Neuron (in vitro differentiated cells): Measurements from ENCODE around the gene FXN.
"Not testable (repeated sequence)": the region's sequence is repeated elsewhere in the genome, so short reads cannot be mapped to it uniquely, and the experiment has no call there.

ENCODE experiments used
- H2AFZ ChIP-seq: one replicate; pipeline ENCODE4 v1.6.1; 2013; ENCODE audit warnings: low read depth, mild to moderate bottlenecking, inconsistent platforms, low read length, moderate library complexity
- H3K27me3 ChIP-seq: one replicate; pipeline ENCODE4 v1.6.1; 2013; ENCODE audit warnings: low read length; ENCODE audit not compliant: insufficient read depth
- H3K36me3 ChIP-seq: one replicate; pipeline ENCODE4 v1.6.1; 2013; ENCODE audit warnings: low read length; ENCODE audit not compliant: insufficient read depth
- H3K4me1 ChIP-seq: one replicate; pipeline ENCODE4 v1.6.1; 2013; ENCODE audit warnings: low read length; ENCODE audit not compliant: insufficient read depth
- H3K4me3 ChIP-seq: 2 replicates; pipeline ENCODE4 v1.5.1; 2013; ENCODE audit warnings: mild to moderate bottlenecking, low read length, moderate library complexity
- H3K9me3 ChIP-seq: one replicate; pipeline ENCODE4 v1.6.1; 2013; ENCODE audit warnings: low read length

FXN gene

GRCh38 chr9:69103348-69103996 lies 67.9 kb downstream of the FXN start:
- not testable (repeated sequence) for H2AFZ ChIP-seq, H3K36me3 ChIP-seq, H3K9me3 ChIP-seq, H3K4me3 ChIP-seq, H3K27me3 ChIP-seq, H3K4me1 ChIP-seq

DNA sequence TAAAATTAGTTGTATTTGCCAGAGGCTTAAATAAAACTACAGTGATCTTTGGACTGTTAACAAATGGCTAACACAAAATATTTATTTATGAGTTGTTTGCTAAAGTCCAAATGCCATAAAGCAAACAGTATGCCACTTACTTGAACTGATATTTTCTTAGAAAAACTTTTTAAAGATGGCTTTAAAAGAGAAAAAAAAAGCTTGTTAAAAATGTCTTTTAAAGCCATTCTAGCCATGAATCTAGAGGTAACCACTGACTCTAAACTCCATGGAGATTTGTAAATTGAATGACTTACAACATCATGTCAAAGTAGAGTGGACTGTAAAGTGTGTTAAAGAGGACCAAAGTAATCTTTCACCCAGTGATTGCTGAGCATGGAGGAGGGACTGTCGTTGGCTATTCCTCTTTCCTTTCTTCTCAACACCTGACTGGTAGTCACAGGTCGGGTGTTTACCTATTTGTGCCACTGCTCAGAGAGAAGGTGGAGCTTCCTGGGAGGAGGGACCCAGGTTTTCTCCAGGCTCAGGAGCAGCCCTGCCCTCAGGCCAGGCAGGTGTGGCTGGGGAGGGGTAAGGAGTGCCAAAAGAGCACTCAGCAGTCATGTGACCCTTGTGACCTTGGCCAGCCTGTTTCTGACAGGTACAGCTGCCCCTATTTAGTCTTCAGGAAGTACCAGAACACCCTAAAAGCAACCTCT lies 69.4 kb downstream of the FXN start:
- Histone ChIP-seq H2AFZ (no peak overlapping the region), H3K9me3 (no peaks in the 10 kb centered on the region), H3K4me3 (no peak overlapping the region), H3K36me3 (no peaks in the 10 kb centered on the region), H3K27me3 (no peaks in the 10 kb centered on the region), H3K4me1 (no peaks in the 10 kb centered on the region)

DNA sequence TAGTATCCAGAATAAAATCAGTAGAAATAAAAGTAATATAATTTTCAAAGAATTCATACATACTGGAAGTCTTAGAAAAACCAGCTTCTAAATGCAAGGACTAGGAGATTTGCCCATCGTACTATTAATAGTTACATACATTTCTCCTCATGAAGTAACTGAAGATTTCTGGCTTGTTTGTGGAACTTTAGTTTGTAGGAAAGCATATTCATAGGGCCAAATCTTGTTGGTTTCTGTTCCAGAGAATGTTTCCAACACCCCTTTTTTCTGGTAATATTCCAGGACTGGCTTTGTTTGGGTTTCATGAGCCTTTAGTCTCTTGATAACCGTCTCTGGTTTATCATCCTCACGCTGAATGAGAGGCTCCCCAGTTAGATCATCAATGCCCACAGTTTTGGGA lies 72.2 kb downstream of the FXN start:
- Histone ChIP-seq H3K4me1 (no peaks in the 10 kb centered on the region), H3K27me3 (no peaks in the 10 kb centered on the region), H3K9me3 (no peaks in the 10 kb centered on the region), H2AFZ (no peak overlapping the region), H3K36me3 (no peaks in the 10 kb centered on the region), H3K4me3 (no peak overlapping the region)

GRCh38 chr9:69108706-69109105 lies 73.2 kb downstream of the FXN start:
- not testable (repeated sequence) for H2AFZ ChIP-seq, H3K27me3 ChIP-seq, H3K36me3 ChIP-seq, H3K9me3 ChIP-seq, H3K4me1 ChIP-seq, H3K4me3 ChIP-seq

- Histone ChIP-seq H2AFZ (no peak overlapping the region), H3K27me3 (no peaks in the 10 kb centered on the region), H3K36me3 (no peaks in the 10 kb centered on the region)
These were observed 73.6 kb downstream of the FXN start for GRCh38 chr9:69109152-69109551.

DNA sequence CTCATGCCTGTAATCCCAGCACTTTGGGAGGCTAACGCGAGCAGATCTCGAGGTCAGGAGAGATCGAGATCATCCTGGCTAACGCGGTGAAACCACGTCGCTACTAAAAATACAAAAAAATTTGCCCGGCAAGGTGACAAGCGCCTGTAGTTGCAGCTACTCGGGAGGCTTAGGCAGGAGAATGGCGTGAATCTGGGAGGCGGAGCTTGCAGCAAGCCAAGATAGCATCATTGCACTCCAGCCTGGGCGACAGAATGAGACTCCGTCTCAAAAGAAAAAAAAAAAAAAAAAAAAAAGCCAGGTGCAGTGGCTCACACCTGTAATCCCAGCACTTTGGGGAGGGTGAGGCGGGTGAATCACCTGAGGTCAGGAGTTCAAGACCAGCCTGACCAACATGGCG lies 77.1 kb downstream of the FXN start:
- H3K9me3 ChIP-seq, H3K27me3 ChIP-seq, H3K36me3 ChIP-seq, H3K4me1 ChIP-seq, H3K4me3 ChIP-seq, H2AFZ ChIP-seq: not testable (repeated sequence)

More at GRCh38 chr9:69109152-69109551, 73.6 kb downstream of the FXN start:
- Histone ChIP-seq H3K4me1 (no peaks in the 10 kb centered on the region), H3K9me3 (no peaks in the 10 kb centered on the region), H3K4me3 (no peak overlapping the region)

DNA sequence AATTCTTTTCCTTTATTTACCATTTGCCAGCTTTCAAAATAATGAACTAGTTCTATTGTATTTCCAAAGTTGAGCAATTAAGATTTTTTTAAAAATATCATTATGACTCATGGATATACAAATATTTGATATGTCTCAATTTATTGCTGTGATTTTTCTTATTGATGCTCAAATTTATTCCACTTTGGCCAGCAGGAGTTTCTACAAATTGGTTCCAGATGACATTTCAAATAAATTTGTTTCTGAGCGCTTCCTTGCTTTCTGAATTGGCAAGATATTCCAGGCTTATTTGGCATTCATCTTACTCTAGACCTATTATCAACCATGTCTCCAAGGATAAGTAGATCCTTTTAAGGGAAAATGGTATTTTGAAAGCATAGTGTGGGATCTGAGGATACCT lies 80.1 kb downstream of the FXN start:
- peaks cover 4% of the 10 kb centered on the region for H3K4me1 ChIP-seq
- H3K27me3 ChIP-seq: no peaks in the 10 kb centered on the region

DNA sequence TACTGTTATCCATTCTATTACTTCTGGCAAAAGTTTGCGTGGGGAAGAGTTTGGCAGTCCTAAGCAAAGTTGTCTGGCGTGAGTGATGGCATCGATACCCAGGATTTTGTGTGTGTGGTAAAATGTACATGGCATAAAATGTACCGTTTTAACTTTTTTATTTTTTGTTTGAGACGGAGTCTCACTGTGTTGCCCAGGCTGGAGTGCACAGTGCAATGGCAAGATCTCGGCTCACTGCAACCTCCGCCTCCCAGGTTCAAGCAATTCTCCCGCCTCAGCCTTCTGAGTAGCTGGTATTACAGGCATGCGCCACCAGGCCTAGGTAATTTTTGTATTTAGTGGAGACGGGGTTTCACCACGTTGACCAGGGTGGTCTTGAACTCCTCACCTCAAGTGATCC lies 83.1 kb downstream of the FXN start:
- Histone ChIP-seq H2AFZ (no peak overlapping the region), H3K9me3 (no peaks in the 10 kb centered on the region), H3K4me1 (peaks cover 14% of the 10 kb centered on the region), H3K27me3 (no peaks in the 10 kb centered on the region), H3K36me3 (no peaks in the 10 kb centered on the region), H3K4me3 (no peak overlapping the region)

More for the DNA sequence above, 80.1 kb downstream of the FXN start:
- Histone ChIP-seq H3K9me3 (no peaks in the 10 kb centered on the region), H3K4me3 (no peak overlapping the region), H3K36me3 (no peaks in the 10 kb centered on the region), H2AFZ (no peak overlapping the region)

DNA sequence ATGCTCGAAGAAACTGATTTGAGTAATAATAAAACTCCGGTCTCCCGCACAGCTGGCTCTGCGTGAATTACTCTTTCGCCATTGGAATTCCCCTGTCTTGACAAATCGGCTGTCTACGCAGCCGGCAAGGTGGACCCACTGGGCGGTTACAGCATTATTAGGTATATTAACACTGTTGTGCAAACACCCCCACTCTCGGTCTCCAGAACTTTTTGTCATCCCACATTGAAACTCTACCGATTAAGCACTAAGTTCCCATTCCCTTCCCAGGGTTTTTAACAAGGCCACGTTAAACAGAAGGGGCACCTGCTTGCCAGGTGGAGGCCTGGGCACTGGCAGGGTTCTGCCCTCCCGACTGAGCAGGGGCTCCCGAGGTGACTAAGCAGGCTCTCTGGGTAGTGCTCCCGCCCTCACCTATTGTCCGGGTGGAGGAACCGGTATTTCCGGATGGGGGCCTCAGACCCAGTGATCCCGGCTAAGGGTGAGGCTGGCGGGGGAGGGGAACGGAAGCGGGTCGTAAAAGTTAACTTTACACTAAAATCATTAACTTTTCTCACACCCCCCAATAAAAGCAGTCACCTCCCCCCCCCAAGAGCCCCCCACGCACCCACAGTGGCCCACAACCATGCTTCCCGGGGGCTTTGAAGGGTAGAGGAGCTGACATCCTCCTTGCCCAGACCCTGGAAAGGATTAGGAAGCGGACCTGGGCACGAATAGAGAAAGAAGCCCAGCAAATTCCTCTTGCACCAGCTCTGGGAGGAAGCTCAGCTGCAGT lies 85.0 kb downstream of the FXN start:
- Histone ChIP-seq H3K4me3 (peak overlapping the region; percentile 65), H3K4me1 (peaks cover 14% of the 10 kb centered on the region), H3K9me3 (no peaks in the 10 kb centered on the region), H2AFZ (peak overlapping the region; percentile 94), H3K36me3 (no peaks in the 10 kb centered on the region), H3K27me3 (no peaks in the 10 kb centered on the region)

DNA sequence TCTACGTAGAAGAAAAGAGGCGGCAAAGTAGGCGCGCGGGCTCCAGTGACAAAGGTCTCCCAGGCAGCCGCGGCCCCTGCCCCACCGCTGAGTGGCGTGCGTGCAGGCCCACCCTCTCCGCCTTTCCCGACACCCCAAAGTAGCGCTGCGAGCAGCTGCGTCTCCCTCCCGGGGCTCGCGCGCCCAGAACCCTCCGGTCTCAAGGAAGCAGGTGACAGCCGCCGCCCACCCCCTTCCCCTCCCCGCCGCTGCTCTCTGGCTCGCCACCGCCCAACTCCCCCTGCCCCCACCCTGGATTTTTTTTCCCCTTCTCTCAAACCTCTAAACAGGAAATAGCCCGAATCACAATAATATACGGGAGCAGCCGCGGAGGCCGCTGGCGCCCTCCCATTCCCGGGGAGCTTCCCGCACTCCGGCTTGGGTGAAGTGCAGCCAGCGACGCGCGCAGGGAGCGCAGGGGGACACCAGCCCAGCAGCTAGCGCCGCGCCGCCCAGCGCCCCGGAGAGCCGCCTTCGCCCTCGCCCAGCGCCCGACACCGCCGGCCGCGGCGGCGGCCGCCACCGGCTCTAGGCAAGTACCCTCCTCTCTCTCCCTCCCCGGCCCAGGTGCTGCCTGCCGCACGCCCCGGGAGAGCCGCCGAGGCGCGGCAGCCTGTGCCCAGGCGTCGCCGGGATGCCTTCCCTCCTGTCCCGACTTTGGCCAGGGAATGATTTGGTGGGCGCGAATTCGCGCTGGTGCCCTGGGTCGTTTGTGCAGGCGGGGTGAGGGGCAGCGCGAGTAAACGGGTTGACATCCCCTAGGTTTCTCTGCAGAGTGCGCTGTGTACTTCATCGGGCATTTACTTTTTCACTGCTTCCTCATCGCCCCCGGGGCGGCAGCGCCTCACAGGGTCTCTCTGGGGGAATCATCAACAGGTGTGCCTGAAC lies 85.9 kb downstream of the FXN start:
- no peaks in the 10 kb centered on the region for H3K27me3 ChIP-seq
- no peaks in the 10 kb centered on the region for H3K36me3 ChIP-seq
- no peaks in the 10 kb centered on the region for H3K9me3 ChIP-seq
- peaks cover 14% of the 10 kb centered on the region for H3K4me1 ChIP-seq
- peak overlapping the region; percentile 65 for H3K4me3 ChIP-seq
- peak overlapping the region; percentile 94 for H2AFZ ChIP-seq

GRCh38 chr9:69122082-69122548 lies 86.6 kb downstream of the FXN start:
- peaks cover 14% of the 10 kb centered on the region for H3K4me1 ChIP-seq
- H3K4me3 ChIP-seq: peak overlapping the region; percentile 65
- H3K36me3 ChIP-seq: no peaks in the 10 kb centered on the region
- no peaks in the 10 kb centered on the region for H3K9me3 ChIP-seq
- H3K27me3 ChIP-seq: no peaks in the 10 kb centered on the region
- peak overlapping the region; percentile 94 for H2AFZ ChIP-seq

GRCh38 chr9:69122549-69123141 lies 87.1 kb downstream of the FXN start:
- Histone ChIP-seq H3K9me3 (no peaks in the 10 kb centered on the region), H3K36me3 (no peaks in the 10 kb centered on the region), H3K4me1 (peaks cover 14% of the 10 kb centered on the region), H3K27me3 (no peaks in the 10 kb centered on the region), H3K4me3 (peak overlapping the region; percentile 65), H2AFZ (peak overlapping the region; percentile 94)
